HG03097 (cell line): ENCODE measurements around the gene UTP11.

Experiments
- ATAC-seq: cut with Tn5 transposase; IDR thresholded peaks from one replicate; pipeline ENCODE4 v1.9.1; 2021; ENCODE audit not compliant: unreplicated experiment, low FRiP score

Gene UTP11

GRCh38 chr1:38068220-38068979 lies 55.9 kb downstream of the UTP11 start:
- no peak for ATAC-seq

- ATAC-seq: no peak
These were observed 56.4 kb downstream of the UTP11 start for GRCh38 chr1:38068980-38069340.

- no peak for ATAC-seq
These were observed 59.0 kb downstream of the UTP11 start for GRCh38 chr1:38071312-38072256.

- ATAC-seq: no peak
These were observed 60.3 kb downstream of the UTP11 start for GRCh38 chr1:38072858-38073257.

- no peak for ATAC-seq
These were observed 61.2 kb downstream of the UTP11 start for GRCh38 chr1:38073534-38074301.

- ATAC-seq: no peak
These were observed 61.8 kb downstream of the UTP11 start for GRCh38 chr1:38074302-38074677.
